ENCODE measurements around the gene SH3RF1.

GRCh38 chr4:169050284-169050683, 220.5 kb downstream of the SH3RF1 start:
- TF ChIP-seq POU2F2 (IDR thresholded peaks at IDR 0.05; ENCODE audit: low read depth, low read length) (no peak), POLR2A (IDR thresholded peaks at IDR 0.05; ENCODE audit: low read depth, low read length) (no peak), SPI1 (IDR thresholded peaks at IDR 0.05; ENCODE audit: low read depth, low read length) (no peak), POLR2AphosphoS5 (IDR thresholded peaks at IDR 0.05; ENCODE audit: low read depth, low read length) (no peak)

Data from GM12891 (cell line).